ENCODE measurements around the gene SPANXD. TPM values are rescaled to one million over a fixed set of nuclear protein-coding genes. Genes with fewer than 3 reads are reported as not detected.
"Not testable (repeated sequence)": the region's sequence is repeated elsewhere in the genome, so short reads cannot be mapped to it uniquely, and the experiment has no call there.

The SPANXD gene
- not detected for polyA plus RNA-seq (ENCODE audit: insufficient read length)
- long read RNA-seq, donor 1: 0 reads
- long read RNA-seq, donor 2: 0 reads
- long read RNA-seq, donor 3: 0 reads
- long read RNA-seq, donor 4: 0 reads
- long read RNA-seq, donor 5: 0 reads
- long read RNA-seq, donor 6: 0 reads
- long read RNA-seq, donor 7: 0 reads
- long read RNA-seq, donor 8: 0 reads

- not testable (repeated sequence) for DNase-seq
Observed at GRCh38 chrX:141698639-141699038, at the start of gene SPANXD. Gene SPANXD (minus strand): TSS chrX:141698739. CDS start chrX:141698405, 334 bp downstream.

DNA sequence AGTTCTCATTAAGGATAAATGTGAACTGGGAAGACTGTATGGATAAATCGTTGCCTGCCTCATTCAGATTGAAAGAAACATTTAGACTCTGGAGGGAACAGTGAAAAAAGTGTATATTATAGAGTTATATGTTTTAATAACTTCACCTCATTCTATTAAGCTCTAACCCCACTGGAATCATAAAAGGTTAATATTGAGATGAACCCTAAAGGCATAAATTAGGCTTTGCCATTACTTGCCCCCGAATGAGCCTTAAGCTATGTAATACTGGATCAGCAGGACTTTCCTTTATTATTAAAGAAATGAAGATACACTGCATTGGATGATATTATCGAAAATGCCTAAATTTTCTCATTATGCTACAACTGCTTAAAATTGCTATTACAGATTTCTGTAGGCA is 44.1 kb upstream of the SPANXD start:
- no peak for DNase-seq

GRCh38 chrX:141736656-141737055 is 38.1 kb upstream of the SPANXD start:
- DNase-seq: no peak

DNA sequence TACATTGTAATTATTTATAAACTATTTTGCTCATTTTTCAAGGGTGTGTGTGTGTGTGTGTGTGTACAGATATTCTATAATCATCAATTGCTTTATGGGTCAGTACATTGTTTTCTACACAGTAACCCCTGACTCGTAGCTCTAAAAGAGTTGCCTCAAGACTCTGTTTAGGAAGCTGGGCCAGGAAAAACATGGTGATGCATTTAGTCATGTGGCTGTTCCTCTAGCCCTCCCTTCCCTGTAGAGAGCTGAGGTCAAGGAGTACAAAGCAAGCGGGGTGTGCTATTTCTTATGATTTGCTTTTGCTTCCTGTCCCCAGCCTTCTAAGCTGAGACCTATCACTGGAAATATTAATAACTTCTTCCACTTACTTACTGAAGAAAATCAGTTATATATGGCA is 34.8 kb upstream of the SPANXD start:
- no peak for DNase-seq

DNA sequence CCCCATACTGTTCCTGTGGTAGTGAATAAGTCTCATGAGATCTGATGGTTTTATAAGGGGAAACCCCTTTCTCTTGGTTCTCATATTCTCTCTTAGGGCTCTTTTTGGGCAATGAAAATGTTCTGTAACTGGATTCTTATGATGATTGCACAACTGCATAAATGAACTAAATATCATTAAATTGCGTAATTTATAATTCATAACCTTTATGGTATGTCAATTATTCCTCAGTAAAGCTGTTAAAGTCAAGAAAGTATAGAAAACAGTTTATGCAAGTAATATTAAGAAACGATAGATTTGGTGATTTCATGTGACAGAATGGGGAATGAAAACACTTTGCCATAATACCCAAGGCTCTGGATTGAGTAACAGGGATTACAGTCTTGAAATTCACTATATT is 33.5 kb upstream of the SPANXD start:
- DNase-seq: no peak

GRCh38 chrX:141724186-141724585 is 25.6 kb upstream of the SPANXD start:
- DNase-seq: no peak

- DNase-seq: no peak
Observed at GRCh38 chrX:141714680-141715079, 16.1 kb upstream of the SPANXD start.

DNA sequence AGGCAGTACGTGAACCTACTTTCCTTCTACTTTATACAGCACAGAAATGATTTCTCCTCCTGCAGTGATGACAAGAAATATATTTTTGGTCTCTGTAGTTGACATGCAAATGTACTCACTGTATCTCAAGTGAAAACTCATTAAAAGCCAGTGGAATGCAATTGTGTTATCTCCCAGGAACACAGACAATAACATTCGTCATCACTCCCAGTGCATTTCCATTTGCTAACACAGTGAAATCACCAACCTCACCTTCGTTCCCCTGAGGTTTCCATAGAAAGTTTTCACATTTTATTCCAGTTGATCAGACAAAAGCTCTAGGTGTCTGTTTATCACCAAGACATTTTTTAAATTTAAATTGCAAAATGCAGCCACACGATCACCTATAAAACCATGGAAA is 2.5 kb upstream of the SPANXD start:
- DNase-seq: no peak

DNA sequence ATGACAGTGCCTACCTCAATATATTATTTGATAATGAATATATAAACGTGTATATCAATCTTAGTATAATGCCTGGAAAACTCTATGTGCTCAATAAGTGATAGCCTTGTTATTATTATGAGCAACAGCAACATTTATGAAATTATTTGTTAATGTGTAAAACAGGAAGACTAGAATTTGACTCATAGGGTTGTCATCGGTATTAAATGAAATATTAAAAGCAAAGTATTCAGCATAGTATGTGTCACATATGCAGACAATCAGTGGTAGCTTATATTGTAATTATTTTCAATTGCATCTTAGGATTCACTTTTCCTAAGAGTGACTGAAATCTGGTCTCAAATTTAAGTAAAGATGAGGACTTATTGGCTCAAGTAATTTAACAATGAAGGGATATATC is 24.6 kb downstream of the SPANXD start:
- DNase-seq: no peak

- DNase-seq: no peak
Observed at GRCh38 chrX:141669689-141670088, 28.9 kb downstream of the SPANXD start.

DNA sequence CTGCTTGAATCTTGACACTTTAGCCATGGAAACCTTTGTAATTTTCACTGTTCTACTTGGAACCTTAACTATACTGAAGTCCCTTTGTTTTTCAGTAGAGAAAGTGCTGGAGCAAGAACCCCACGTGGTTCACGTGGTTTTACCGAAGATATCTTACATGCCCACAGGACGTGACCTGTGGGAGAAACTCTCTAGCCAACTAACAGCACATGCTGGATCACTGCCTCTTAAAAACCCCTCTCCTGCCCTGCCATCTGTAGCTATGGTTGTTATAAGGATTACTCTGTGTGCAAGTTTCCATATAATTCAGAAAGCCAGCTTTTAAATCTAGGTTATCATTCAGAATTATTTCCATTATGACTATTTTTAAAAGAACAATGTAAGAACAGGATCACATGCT is 30.2 kb downstream of the SPANXD start:
- no peak for DNase-seq

DNA sequence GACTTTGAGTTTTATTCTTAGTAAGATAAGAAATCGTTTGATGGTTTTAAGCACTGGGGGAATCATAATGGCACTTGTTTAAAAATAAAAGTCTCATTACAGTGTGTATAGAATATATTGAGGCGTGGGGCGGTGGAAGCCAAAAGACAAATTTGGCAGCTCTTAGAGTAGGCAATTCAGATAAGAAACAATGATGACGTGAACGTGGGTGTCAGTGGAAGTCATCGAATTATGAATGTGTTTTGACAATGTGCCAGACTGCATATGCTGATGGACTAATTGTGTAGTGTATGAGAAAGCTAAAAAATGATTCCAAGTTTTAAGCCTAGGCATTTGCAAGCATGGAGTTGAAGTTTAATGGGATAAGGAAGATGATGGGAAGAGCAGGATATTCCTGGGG is 35.8 kb downstream of the SPANXD start:
- no peak for DNase-seq

DNA sequence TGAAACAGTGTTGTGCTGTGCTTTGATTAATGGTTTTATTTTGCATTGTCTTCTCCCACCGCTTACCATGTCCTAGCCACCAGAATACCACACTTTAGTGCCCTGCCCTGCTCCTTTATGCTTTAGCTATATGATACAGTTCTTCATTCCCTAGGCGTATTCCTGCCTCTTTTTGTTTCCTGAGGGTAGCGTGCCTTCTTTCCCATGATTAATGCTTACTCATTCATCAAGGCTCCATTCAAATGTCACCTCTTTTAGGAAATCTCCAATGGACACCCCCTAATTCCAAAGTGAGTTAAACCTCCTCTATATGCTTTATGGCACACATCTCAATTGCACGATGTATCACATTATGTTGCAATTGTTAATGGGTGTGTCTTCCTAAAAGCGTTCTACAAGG is 46.3 kb downstream of the SPANXD start:
- no peak for DNase-seq

Other genes starting within 250 kb of the SPANXD start
- gene SPANXA1, start 114.0 kb downstream of the SPANXD start, polyA plus RNA-seq (ENCODE audit: insufficient read length): not detected
- gene SPANXA2, start 109.0 kb downstream of the SPANXD start, polyA plus RNA-seq (ENCODE audit: insufficient read length): not detected
- 0.37 TPM for gene MAGEC3, start 139.6 kb upstream of the SPANXD start, polyA plus RNA-seq (ENCODE audit: insufficient read length)
- not detected for gene MAGEC1, start 205.2 kb upstream of the SPANXD start, polyA plus RNA-seq (ENCODE audit: insufficient read length)

All from left kidney (tissue), 8 donors.